Fibroblast of lung (primary cell): ENCODE results near the gene SELENOK. TPM values are rescaled to one million over a fixed set of nuclear protein-coding genes. Genes with fewer than 3 reads are reported as not detected.

Experiments used
- DNase-seq, 2 donors: peaks; one replicate each; pipeline versions ENCODE4 v3.0.0 to v3.0.0-alpha.2; 2010; ENCODE audit warnings: low read depth in 2 of 2
- H2AFZ ChIP-seq: 2 replicates; pipeline ENCODE4 v1.5.1; 2012; ENCODE audit warnings: low read length, control low read depth, inconsistent platforms
- H3K27ac ChIP-seq: 2 replicates; pipeline ENCODE4 v1.5.1; 2011; ENCODE audit warnings: low read length, control low read depth; ENCODE audit not compliant: insufficient read depth
- H3K27me3 ChIP-seq: 2 replicates; pipeline ENCODE4 v1.5.1; 2011; ENCODE audit warnings: mild to moderate bottlenecking, low read length; ENCODE audit not compliant: control insufficient read depth, insufficient read depth
- H3K36me3 ChIP-seq: 2 replicates; pipeline ENCODE4 v1.5.1; 2011; ENCODE audit warnings: low read length; ENCODE audit not compliant: control insufficient read depth, insufficient read depth
- H3K4me1 ChIP-seq: 2 replicates; pipeline ENCODE4 v1.5.1; 2011; ENCODE audit warnings: low read length; ENCODE audit not compliant: control insufficient read depth, insufficient read depth; ENCODE audit errors: extremely low read depth
- H3K4me2 ChIP-seq: 2 replicates; pipeline ENCODE4 v1.5.1; 2011; ENCODE audit warnings: low read length, control low read depth; ENCODE audit not compliant: insufficient read depth; ENCODE audit errors: extremely low read depth
- H3K4me3 ChIP-seq, 4 experiments: fragments of 200-600 bp in 1 of 4; sonication (generic) in 1 of 4; replicated peaks in 1 of 4; 2 replicates each; pipeline ENCODE4 v1.5.1; 2011 to 2016; ENCODE audit warnings: low read length in 4 of 4, low read depth in 3 of 4, mild to moderate bottlenecking in 3 of 4, control low read depth in 2 of 4, inconsistent platforms in 1 of 4, mixed read lengths in 1 of 4; ENCODE audit not compliant: insufficient read depth in 1 of 4; ENCODE audit errors: control extremely low read depth in 1 of 4
- H3K79me2 ChIP-seq: 2 replicates; pipeline ENCODE4 v1.5.1; 2012; ENCODE audit warnings: mild to moderate bottlenecking, low read length, inconsistent platforms; ENCODE audit not compliant: control insufficient read depth, insufficient read depth
- H3K9ac ChIP-seq: 2 replicates; pipeline ENCODE4 v1.5.1; 2011; ENCODE audit warnings: mild to moderate bottlenecking, low read length, control low read depth; ENCODE audit not compliant: insufficient read depth
- H3K9me3 ChIP-seq: 2 replicates; pipeline ENCODE4 v1.5.1; 2012; ENCODE audit warnings: low read depth, low read length; ENCODE audit not compliant: control insufficient read depth, insufficient read depth
- H4K20me1 ChIP-seq: 2 replicates; pipeline ENCODE4 v1.5.1; 2011; ENCODE audit warnings: low read length; ENCODE audit not compliant: control insufficient read depth, insufficient read depth; ENCODE audit errors: extremely low read depth
- EZH2 ChIP-seq: IDR thresholded peaks from 2 replicates; pipeline ENCODE4 v1.5.1; 2012; ENCODE audit warnings: low read length, control low read depth, mild to moderate bottlenecking; ENCODE audit errors: missing control alignments
- polyA plus RNA-seq, 2 donors: library from polyadenylated mRNA; depleted of rRNA in 1 of 2; stranded (reverse) in 1 of 2; unstranded in 1 of 2; fragments of >200 nt; gene quantifications; 2 replicates each; pipeline ENCODE4 v1.2.1, GENCODE V29; 2011 to 2012; ENCODE audit warnings: missing spikeins in 1 of 2
- total RNA-seq: library from RNA; depleted of rRNA; stranded (reverse); fragments of >200 nt; gene quantifications from 2 replicates; pipeline ENCODE4 v1.2.1, GENCODE V29; 2014
- TF ChIP-seq, protein P1 (sequence below), 2 donors: IDR thresholded peaks in 1 of 2; conservative IDR thresholded peaks in 1 of 2; 1 replicate in 1 of 2; 2 replicates in 1 of 2; pipeline ENCODE4 v1.5.1; 2011 to 2012; ENCODE audit warnings: low read length in 2 of 2, control low read depth in 1 of 2, inconsistent platforms in 1 of 2, low read depth in 1 of 2, mild to moderate bottlenecking in 1 of 2

SELENOK gene
- total and polyA plus RNA-seq, 2 donors (not counting 1 experiment from before 2014, with no cell fraction given): 26.9 to 40.1 TPM

DNA sequence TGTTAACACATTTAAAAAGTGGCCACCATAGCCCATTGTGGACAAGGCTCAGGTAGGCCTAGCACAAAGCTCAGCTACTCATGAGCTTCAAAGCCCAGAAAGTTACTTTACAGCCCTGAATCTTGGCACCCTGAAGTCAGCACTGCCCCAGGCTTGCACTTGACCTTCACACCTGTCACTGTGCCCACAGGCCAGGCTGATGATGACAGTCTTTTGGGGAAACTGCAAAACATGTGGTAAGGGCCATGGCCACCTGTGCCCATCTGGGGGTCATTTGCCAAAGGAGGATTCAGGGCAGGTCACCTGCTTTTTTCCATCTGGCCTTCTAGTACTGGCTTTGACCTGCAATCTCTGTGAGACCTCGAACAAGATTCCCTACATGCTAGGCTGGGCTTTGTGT lies 56.4 kb downstream of the SELENOK start:
- Histone ChIP-seq H3K27ac (no peak overlapping the region), H3K79me2 (no peaks in the 10 kb centered on the region), H4K20me1 (no peaks in the 10 kb centered on the region), H3K4me2 (no peak overlapping the region), H3K4me1 (no peaks in the 10 kb centered on the region), H3K36me3 (no peaks in the 10 kb centered on the region), H3K9me3 (no peaks in the 10 kb centered on the region), H2AFZ (no peak overlapping the region), H3K4me3 (no peak overlapping the region), H3K9ac (no peak overlapping the region), H3K27me3 (no peaks in the 10 kb centered on the region)
- no peak for TF ChIP-seq EZH2
- TF ChIP-seq, protein P1, sequence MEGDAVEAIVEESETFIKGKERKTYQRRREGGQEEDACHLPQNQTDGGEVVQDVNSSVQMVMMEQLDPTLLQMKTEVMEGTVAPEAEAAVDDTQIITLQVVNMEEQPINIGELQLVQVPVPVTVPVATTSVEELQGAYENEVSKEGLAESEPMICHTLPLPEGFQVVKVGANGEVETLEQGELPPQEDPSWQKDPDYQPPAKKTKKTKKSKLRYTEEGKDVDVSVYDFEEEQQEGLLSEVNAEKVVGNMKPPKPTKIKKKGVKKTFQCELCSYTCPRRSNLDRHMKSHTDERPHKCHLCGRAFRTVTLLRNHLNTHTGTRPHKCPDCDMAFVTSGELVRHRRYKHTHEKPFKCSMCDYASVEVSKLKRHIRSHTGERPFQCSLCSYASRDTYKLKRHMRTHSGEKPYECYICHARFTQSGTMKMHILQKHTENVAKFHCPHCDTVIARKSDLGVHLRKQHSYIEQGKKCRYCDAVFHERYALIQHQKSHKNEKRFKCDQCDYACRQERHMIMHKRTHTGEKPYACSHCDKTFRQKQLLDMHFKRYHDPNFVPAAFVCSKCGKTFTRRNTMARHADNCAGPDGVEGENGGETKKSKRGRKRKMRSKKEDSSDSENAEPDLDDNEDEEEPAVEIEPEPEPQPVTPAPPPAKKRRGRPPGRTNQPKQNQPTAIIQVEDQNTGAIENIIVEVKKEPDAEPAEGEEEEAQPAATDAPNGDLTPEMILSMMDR (conservative IDR thresholded peaks at IDR 0.05 in 1 of 2, IDR thresholded peaks at IDR 0.05 in 1 of 2; ENCODE audit: low read depth in 1 of 2, low read length in 2 of 2): no peak
- no peak for DNase-seq

DNA sequence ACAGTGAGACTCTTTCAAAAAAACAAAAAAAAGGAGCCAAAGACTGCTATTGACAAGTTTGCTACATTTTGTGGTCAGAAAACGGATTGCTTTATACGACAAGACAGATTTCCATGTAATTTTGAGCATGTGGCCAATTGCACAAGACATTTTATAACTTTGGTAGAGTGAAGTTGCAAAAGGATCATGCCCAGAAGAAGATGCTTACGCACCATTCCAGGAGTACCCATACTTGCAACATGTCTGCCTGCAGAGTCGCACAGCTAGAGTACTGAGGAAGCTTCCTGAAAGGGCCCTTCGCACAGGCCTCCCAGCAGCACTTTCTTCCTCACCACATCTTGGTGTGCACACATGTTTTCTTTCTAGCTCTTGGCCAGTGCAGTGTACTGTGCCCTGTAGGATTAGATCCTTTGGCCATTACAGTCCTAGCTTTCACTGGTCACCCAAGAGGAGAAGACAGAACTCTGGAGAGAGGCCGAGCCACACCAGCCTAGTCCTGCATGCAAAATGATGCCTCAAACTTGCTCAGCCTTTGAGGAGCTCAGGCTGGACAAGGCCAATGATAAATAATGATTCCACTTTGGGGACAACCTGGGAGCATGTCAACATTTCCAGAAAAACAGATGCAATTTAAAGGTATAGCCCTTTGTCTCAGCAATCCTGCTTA lies 57.1 kb downstream of the SELENOK start:
- no peak overlapping the region for H3K4me3 ChIP-seq
- H3K4me2 ChIP-seq: no peak overlapping the region
- H3K27me3 ChIP-seq: no peaks in the 10 kb centered on the region
- H2AFZ ChIP-seq: no peak overlapping the region
- H3K9ac ChIP-seq: no peak overlapping the region
- H3K4me1 ChIP-seq: no peaks in the 10 kb centered on the region
- no peak for TF ChIP-seq EZH2
- TF ChIP-seq, protein P1 (conservative IDR thresholded peaks at IDR 0.05 in 1 of 2, IDR thresholded peaks at IDR 0.05 in 1 of 2; ENCODE audit: low read depth in 1 of 2, low read length in 2 of 2): no peak
- H4K20me1 ChIP-seq: no peaks in the 10 kb centered on the region
- no peak overlapping the region for H3K27ac ChIP-seq
- H3K36me3 ChIP-seq: no peaks in the 10 kb centered on the region
- H3K9me3 ChIP-seq: no peaks in the 10 kb centered on the region
- DNase-seq: no peak
- no peaks in the 10 kb centered on the region for H3K79me2 ChIP-seq

Other genes starting within 250 kb of the SELENOK start
- gene CHDH, start 45.4 kb downstream of the SELENOK start, total RNA-seq: 0.77 and 0.83 TPM in 2 replicates
- gene CHDH, start 45.4 kb downstream of the SELENOK start, polyA plus RNA-seq: 0.15 and 0.23 TPM in 2 replicates
- gene IL17RB, start 45.3 kb downstream of the SELENOK start, total RNA-seq: 0.26 and 0.33 TPM in 2 replicates
- 0.12 and 0.32 TPM in 2 replicates for gene IL17RB, start 45.3 kb downstream of the SELENOK start, polyA plus RNA-seq
- 38.3 and 38.8 TPM in 2 replicates for gene ACTR8, start 9.7 kb downstream of the SELENOK start, total RNA-seq
- 28.7 and 35.0 TPM in 2 replicates for gene ACTR8, start 9.7 kb downstream of the SELENOK start, polyA plus RNA-seq
- gene CACNA2D3, start 230.7 kb upstream of the SELENOK start, total RNA-seq: 0.77 and 1.8 TPM in 2 replicates
- 0.37 and 11.5 TPM in 2 replicates for gene CACNA2D3, start 230.7 kb upstream of the SELENOK start, polyA plus RNA-seq